ENCODE measurements around the gene ARHGEF11.
"Not testable (repeated sequence)": the region's sequence is repeated elsewhere in the genome, so short reads cannot be mapped to it uniquely, and the experiment has no call there.

The ARHGEF11 gene

DNA sequence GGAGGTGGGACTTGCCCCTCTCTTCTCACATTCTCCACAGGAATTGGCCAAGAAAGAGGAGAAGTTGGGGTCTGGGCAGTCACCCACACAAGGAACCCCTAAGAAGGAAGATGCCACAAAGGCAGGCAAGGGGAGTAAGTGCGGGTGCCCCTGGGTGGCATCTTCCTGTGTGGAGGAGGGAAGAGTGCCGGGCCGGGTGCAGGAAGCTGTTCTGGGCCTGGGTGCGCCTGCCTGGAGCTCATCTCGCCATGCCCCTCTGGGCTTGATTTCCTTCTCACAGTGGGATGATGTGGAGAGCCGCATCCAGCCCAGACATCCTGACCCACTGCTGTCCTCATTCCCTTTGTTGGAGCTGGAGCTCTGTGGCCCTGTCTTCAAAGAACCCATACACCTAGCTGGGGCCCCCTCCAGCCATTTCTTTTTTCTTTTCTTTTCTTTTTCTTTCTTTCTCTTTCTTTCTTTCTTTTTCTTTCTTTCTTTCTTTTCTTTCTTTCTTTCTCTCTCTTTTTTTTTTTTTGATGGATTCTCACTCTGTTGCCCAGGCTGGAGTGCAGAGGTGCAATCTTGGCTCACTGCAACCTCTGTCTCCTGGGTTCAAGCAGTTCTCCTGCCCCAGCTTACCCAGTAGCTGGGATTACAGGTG is 115.8 kb downstream of the ARHGEF11 start:
- no peak overlapping the region for H3K27ac ChIP-seq
- no peak overlapping the region for H3K4me2 ChIP-seq
- no peaks in the 10 kb centered on the region for H3K36me3 ChIP-seq (ENCODE audit: insufficient read depth)
- peaks cover 31% of the 10 kb centered on the region for H3K4me1 ChIP-seq (ENCODE audit: low read depth, poor library complexity, severe bottlenecking)
- TF ChIP-seq, protein P1, sequence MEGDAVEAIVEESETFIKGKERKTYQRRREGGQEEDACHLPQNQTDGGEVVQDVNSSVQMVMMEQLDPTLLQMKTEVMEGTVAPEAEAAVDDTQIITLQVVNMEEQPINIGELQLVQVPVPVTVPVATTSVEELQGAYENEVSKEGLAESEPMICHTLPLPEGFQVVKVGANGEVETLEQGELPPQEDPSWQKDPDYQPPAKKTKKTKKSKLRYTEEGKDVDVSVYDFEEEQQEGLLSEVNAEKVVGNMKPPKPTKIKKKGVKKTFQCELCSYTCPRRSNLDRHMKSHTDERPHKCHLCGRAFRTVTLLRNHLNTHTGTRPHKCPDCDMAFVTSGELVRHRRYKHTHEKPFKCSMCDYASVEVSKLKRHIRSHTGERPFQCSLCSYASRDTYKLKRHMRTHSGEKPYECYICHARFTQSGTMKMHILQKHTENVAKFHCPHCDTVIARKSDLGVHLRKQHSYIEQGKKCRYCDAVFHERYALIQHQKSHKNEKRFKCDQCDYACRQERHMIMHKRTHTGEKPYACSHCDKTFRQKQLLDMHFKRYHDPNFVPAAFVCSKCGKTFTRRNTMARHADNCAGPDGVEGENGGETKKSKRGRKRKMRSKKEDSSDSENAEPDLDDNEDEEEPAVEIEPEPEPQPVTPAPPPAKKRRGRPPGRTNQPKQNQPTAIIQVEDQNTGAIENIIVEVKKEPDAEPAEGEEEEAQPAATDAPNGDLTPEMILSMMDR (conservative IDR thresholded peaks at IDR 0.05; ENCODE audit: low read depth, low read length), result no peak
- no peaks in the 10 kb centered on the region for H3K79me2 ChIP-seq (ENCODE audit: insufficient read depth, low read depth)
- H3K9ac ChIP-seq, result no peak overlapping the region
- H3K4me3 ChIP-seq (IDR thresholded peaks at IDR 0.05; ENCODE audit: insufficient read depth, low read depth, low read length), result no peak overlapping the region
- H2AFZ ChIP-seq (ENCODE audit: low read depth), result no peak overlapping the region
- H3K27me3 ChIP-seq (ENCODE audit: insufficient read depth, low read depth), result peaks cover 67% of the 10 kb centered on the region
- H4K20me1 ChIP-seq (ENCODE audit: insufficient read depth), result no peaks in the 10 kb centered on the region; the same call in 1 of the 2 replicates

DNA sequence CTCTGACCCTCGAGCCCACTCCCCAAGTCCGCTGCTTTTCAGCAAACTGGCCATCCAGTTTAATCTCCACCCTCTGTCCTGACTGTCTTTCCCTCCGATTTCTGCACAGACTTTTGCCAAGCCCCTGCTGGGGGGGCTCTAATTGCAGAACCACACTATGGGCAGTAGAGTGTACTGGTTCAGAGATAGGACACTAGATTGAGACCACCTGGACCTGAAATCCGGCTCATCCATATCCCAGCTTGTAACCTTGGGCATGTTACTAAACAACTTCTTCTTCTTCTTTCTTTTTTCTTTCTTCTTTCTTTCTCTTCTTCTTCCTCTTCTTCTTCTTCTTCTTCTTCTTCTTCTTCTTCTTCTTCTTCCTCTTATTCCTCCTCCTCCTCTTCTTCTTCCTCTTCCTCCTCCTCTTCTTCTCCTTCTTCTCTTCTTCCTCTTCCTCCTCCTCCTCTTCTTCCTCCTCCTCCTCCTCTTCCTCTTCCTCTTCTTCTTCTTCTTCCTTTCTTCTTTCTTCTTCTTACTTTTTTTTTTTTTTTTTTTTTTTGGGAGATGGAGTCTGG is 117.4 kb downstream of the ARHGEF11 start:
- no peaks in the 10 kb centered on the region for H3K79me2 ChIP-seq (ENCODE audit: insufficient read depth, low read depth)
- peak overlapping the region; percentile 20; the same call in 1 of the 2 replicates for H3K4me2 ChIP-seq
- no peaks in the 10 kb centered on the region; the same call in 1 of the 2 replicates for H4K20me1 ChIP-seq (ENCODE audit: insufficient read depth)
- H3K4me1 ChIP-seq (ENCODE audit: low read depth, poor library complexity, severe bottlenecking), result peaks cover 31% of the 10 kb centered on the region
- H2AFZ ChIP-seq (ENCODE audit: low read depth), result no peak overlapping the region
- no peak overlapping the region for H3K4me3 ChIP-seq (IDR thresholded peaks at IDR 0.05; ENCODE audit: insufficient read depth, low read depth, low read length)
- H3K27me3 ChIP-seq (ENCODE audit: insufficient read depth, low read depth), result peaks cover 81% of the 10 kb centered on the region
- H3K9ac ChIP-seq, result no peak overlapping the region
- H3K36me3 ChIP-seq (ENCODE audit: insufficient read depth), result no peaks in the 10 kb centered on the region
- H3K27ac ChIP-seq, result no peak overlapping the region
- TF ChIP-seq, protein P1 (conservative IDR thresholded peaks at IDR 0.05; ENCODE audit: low read depth, low read length), result peak; percentile 68

DNA sequence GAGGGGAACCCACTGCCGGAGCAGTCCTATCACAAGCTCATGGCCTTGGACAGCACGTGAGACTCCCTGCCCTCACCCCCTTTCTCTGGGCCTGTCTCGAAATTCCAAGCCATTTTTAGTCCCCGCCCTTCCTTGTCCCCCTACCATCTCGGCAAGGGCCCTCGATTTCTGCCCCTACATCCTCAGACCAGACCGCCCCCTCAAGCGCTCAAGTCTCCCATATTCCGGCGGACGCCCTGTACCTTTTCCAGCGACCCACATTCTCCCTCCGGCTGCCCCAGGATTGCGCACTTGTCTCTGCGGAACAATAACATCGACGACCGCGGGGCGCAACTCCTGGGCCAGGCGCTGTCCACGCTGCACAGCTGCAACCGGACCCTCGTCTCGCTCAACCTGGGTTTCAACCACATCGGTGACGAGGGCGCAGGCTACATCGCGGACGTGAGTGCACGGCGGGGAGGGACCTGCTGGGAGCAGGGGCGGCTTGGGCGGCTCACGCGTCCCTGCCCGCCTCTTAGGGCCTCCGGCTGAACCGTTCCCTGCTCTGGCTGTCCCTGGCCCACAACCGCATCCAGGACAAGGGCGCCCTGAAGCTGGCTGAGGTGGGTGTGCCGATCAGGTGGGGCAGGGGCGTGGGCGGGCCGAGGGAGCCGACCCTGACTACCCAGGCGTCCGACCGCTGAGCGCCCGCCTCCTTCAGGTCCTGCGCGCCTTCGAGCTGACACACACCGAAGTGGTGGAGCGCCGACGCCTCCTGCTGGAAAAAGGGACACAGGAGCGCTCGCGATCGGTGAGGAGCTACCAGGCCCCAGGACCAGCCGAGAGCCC is 118.1 kb downstream of the ARHGEF11 start:
- Histone ChIP-seq H3K79me2 (ENCODE audit: insufficient read depth, low read depth) (no peaks in the 10 kb centered on the region), H3K9ac (no peak overlapping the region), H3K4me3 (IDR thresholded peaks at IDR 0.05; ENCODE audit: insufficient read depth, low read depth, low read length) (no peak overlapping the region), H3K36me3 (ENCODE audit: insufficient read depth) (no peaks in the 10 kb centered on the region), H3K27ac (no peak overlapping the region), H3K4me1 (ENCODE audit: low read depth, poor library complexity, severe bottlenecking) (peaks cover 31% of the 10 kb centered on the region), H3K27me3 (ENCODE audit: insufficient read depth, low read depth) (peaks cover 88% of the 10 kb centered on the region), H3K4me2 (peak overlapping the region; percentile 20; the same call in 1 of the 2 replicates), H2AFZ (ENCODE audit: low read depth) (0 out of 2 replicates have a peak overlapping the region, but pooled peaks have one; percentile 9), H4K20me1 (ENCODE audit: insufficient read depth) (no peaks in the 10 kb centered on the region; the same call in 1 of the 2 replicates)
- TF ChIP-seq, protein P1 (conservative IDR thresholded peaks at IDR 0.05; ENCODE audit: low read depth, low read length), result peak; percentile 89

DNA sequence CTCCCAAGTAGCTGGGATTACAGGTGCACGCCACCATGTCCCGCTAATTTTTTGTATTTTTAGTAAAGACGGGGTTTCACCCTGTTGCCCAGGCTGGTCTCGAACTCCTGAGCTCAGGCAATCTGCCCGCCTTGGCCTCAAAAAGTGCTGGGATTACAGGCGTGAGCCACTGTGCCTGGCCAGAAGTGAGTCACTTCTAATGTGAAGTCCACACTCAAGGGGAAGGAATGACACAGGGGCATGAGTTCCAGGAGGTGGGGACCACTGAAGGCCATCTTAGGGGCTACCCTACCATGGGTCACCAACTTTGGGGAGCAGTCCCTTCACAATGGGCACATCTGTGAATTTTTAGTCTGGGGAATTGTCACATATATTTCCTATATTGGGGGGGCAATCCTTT is 118.8 kb downstream of the ARHGEF11 start:
- H3K27me3 ChIP-seq (ENCODE audit: insufficient read depth, low read depth), result peaks cover 88% of the 10 kb centered on the region
- not testable (repeated sequence) for H3K4me3 ChIP-seq (IDR thresholded peaks at IDR 0.05; ENCODE audit: insufficient read depth, low read depth, low read length); H2AFZ ChIP-seq (ENCODE audit: low read depth); H4K20me1 ChIP-seq (ENCODE audit: insufficient read depth); H3K9ac ChIP-seq; H3K27ac ChIP-seq; H3K36me3 ChIP-seq (ENCODE audit: insufficient read depth); H3K79me2 ChIP-seq (ENCODE audit: insufficient read depth, low read depth)
- peaks cover 31% of the 10 kb centered on the region for H3K4me1 ChIP-seq (ENCODE audit: low read depth, poor library complexity, severe bottlenecking)
- H3K4me2 ChIP-seq, result peak overlapping the region; percentile 20
